Retinal pigment epithelial cell (primary cell): ENCODE results near the gene COX7A1.

Source experiments
- DNase-seq: peaks from one replicate; pipeline ENCODE4 v3.0.0-alpha.2; 2010; ENCODE audit warnings: low read depth
- H3K4me3 ChIP-seq: 2 replicates; pipeline ENCODE4 v1.5.1; 2011; ENCODE audit warnings: mild to moderate bottlenecking, low read length, control low read depth, moderate library complexity
- CTCF ChIP-seq: conservative IDR thresholded peaks from 2 replicates; pipeline ENCODE4 v1.5.1; 2011; ENCODE audit warnings: low read depth, low read length, control low read depth, inconsistent platforms

Gene COX7A1

GRCh38 chr19:36151144-36152018, 866 bp downstream of the COX7A1 start:
- DNase-seq: no peak
- no peak for TF ChIP-seq CTCF
- H3K4me3 ChIP-seq: peak overlapping the region; percentile 21

- no peak for DNase-seq
- TF ChIP-seq CTCF: no peak
- no peak overlapping the region for H3K4me3 ChIP-seq
These were observed 1.7 kb downstream of the COX7A1 start for GRCh38 chr19:36150586-36150985.

GRCh38 chr19:36149673-36150406, 2.4 kb downstream of the COX7A1 start:
- no peak overlapping the region for H3K4me3 ChIP-seq
- no peak for TF ChIP-seq CTCF
- no peak for DNase-seq

- H3K4me3 ChIP-seq: no peak overlapping the region
- no peak for TF ChIP-seq CTCF
- no peak for DNase-seq
These were observed 7.6 kb downstream of the COX7A1 start for GRCh38 chr19:36144624-36145023.

- TF ChIP-seq CTCF: no peak
- no peak for DNase-seq
- H3K4me3 ChIP-seq: no peak overlapping the region
These were observed 9.8 kb downstream of the COX7A1 start for GRCh38 chr19:36142496-36142895.

- no peak for TF ChIP-seq CTCF
- H3K4me3 ChIP-seq: no peak overlapping the region
- no peak for DNase-seq
These were observed 10.2 kb downstream of the COX7A1 start for GRCh38 chr19:36142046-36142445.
